Measurements from ENCODE around the gene CRYBG1.
"Not testable (repeated sequence)": the region's sequence is repeated elsewhere in the genome, so short reads cannot be mapped to it uniquely, and the experiment has no call there.

CRYBG1 gene

DNA sequence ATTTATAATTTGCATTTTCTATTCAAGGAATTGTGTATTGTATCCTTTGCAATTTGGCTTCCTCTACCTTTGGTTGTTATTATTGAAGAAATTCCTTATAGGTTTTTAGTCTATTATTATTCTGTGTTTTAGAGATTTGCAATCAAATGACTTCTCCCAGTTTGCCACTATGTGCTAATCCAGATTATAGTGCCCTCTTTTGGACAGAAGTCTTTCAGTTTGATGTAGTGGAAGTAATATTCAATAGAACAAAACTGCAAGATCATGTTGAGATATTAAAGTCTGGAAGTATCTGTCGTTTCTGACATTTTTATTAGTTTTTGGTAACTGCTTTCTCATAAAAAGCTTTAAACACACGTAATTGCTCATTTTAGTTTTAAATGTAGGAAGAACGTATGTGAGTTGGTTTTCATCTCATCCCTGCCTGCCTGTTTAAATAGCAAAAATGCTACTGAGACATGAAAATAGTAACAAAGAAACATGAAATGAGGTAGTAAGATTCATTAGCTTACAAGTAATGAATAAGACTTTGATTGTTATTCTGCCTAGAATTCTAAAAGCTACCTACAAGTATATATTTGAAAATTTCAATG, 195.9 kb downstream of the CRYBG1 start:
- peak; percentile 51 for DNase-seq

DNA sequence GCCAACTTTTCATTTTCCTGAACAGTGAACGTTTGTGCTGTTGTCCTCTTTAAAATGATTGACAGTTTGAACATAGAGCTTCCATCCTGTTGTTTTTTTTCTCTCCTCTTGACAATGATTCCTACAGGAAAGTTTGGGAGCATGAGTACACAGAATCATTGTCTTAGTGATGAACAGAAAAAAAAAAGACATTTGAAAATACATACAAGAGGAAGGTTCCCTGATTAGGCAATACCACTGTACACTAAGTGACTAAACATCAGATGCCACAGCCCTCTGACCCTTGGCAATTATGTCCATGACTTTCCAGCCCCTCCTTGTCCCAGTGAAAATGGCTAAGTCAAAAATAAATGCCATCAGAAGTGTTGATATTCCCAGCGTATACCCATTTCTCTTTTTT, 197.3 kb downstream of the CRYBG1 start:
- no peak for DNase-seq

DNA sequence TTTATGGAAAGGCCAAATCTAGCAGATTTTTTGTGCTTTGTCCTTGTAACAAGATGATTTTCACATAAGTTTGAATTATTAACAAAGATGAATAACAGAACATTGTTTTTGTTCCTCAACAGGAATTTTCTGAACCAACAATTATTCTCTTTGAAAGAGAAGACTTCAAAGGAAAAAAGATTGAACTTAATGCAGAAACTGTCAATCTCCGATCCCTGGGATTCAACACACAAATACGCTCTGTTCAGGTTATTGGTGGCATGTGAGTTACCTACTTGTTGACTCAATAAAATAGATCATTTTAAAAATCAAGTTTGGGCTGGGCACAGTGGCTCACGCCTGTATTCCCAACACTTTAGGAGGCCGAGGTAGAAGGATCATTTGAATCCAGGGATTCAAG, 197.8 kb downstream of the CRYBG1 start:
- DNase-seq: no peak

DNA sequence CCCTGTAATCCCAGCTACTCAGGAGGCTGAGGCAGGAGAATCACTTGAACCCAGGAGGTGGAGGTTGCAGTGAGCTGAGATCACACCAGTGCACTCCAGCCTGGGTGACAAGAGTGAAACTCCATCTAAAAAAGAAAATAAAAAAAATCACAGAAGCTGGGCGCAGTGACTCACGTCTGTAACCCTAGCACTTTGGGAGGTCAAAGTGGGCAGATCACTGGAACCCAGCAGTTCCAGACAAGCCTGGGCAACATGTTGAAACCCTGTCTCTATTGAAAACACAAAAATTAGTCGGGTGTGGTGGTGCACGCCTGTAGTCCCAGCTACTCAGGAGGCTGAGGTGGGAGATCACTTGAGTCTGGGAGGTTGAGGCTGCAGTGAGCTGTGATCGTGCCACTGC, 199.1 kb downstream of the CRYBG1 start:
- DNase-seq: not testable (repeated sequence)

DNA sequence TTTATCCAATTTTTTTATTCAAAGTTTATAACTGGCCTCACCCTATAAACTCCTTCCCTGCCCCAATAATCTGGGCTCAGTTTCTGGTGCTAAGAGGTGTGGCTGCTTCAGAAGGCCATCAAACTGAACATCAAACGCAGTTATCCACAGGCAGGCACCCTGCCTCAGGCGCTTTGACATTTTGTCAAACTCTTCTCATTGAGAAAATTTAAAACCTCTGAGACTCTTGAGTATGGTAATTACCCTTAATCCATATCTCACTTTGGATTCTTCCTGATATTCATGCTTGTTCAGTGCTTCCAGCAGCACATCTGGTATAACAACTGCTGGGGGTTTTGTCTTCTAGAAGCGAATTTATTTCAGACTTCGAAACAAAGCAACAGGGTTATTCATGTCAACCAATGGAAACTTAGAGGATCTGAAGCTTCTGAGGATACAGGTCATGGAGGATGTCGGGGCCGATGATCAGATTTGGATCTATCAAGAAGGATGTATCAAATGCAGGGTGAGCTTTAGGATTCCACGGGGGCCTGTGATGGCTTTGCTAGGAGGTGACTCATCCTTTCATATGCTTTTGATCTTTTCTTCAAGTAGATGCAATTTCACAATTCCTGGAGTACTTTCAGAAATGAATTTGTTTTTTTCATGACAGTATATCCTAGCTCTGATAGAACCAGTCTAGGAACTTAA, 200.6 kb downstream of the CRYBG1 start:
- peak; percentile 34 for DNase-seq

DNA sequence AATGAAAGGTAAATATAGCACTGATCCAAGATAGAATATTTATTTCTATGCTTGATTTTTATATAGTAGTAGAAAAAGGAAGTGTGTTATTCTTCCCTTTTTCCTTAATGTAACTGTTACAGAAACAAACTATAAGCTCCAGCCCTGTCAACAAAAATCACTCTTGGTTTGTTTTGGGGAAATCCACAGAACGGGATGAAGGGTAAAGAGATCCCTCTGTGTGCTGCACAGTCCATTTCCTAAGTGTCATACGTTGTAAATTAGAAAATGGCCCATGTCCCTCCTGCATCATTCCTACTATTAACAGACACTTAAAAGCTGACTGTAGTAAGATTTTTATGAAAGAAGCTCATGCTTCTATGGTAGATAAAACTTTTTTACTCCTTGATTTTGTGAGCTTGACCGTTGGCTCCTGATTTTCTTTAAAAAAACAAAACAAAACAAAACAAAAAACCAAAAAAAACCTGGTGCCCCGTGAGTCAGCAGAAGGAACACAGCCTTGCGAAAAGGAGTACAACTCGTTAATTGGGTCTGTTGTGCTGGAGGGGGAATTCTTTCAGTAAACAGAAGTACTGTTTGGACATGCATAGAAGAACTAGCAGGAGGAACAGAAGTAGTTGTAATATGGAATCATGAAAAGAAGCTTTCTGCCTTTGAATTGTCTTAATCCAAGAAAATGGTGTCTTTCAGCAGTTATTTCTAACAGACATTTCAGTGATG, 201.3 kb downstream of the CRYBG1 start:
- no peak for DNase-seq

DNA sequence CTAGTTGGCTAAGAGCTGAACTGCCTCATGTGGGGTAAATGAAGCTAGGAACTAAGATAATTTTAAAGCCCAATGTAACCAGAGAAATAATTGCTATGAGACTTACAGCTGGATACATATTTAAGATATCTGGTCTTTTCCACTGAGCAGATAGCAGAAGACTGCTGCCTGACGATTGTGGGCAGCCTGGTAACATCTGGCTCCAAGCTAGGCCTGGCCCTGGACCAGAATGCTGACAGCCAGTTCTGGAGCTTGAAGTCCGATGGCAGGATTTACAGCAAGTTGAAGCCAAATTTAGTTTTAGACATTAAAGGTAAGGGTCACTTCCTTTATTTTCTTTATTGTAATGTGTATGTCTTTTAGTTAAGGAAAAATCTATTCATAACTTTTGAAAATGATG, 203.1 kb downstream of the CRYBG1 start:
- DNase-seq: no peak

DNA sequence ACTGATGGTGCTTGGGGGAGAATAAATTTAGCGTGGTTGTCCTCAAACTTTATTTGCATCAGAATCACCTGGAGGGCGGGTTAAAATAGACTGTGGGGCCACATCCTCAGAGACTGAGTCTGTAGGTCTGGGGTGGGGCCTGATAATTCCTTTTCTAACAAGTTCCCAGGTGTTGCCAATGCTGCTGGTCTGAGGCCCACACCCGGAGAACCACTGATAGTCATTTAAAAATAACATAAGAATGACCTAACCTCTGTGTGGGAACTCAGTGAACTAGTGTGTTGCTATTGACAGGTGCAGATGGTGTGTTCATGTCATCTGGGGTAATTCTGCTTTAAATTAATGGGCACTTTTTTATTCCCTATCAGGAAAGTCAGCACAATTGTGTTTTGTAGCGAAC, 204.0 kb downstream of the CRYBG1 start:
- DNase-seq: no peak

DNA sequence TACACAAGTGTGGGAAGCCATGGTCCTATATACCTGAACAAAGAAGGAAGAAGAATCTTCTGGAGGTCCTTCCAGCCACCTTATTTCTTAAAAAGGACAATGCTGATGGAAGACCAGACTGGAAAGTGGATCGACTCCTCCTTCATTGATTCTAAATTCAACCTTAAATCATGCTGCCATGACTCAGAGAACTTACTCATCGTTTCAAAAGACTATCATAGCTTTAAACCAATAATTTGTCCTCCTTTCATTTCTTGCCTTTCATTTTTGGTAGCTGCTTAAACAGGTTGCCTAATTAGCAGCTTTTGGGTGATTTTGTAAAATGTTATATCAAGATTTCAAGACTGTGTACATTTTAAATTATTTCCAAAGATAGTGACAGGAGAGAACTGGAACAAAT, 208.0 kb downstream of the CRYBG1 start:
- no peak for DNase-seq

DNA sequence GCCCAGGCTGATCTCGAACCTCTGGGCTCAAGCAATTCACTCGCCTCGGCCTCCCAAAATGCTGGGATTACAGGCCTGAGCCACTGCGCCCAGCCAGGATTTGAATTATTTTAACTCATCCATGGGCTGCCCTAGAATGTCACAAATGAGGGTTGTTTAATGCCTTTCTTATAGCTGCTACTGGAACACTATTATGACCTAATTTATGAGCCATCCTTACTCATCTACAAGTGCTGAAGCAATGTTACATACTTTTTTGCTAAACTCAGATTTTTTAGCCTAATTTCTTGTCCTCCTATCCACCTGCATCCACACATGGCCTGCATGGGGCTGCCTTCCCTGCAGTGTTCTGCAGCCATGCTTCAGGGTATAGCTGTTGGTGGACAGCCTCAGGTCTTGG, 208.9 kb downstream of the CRYBG1 start:
- DNase-seq: no peak

DNA sequence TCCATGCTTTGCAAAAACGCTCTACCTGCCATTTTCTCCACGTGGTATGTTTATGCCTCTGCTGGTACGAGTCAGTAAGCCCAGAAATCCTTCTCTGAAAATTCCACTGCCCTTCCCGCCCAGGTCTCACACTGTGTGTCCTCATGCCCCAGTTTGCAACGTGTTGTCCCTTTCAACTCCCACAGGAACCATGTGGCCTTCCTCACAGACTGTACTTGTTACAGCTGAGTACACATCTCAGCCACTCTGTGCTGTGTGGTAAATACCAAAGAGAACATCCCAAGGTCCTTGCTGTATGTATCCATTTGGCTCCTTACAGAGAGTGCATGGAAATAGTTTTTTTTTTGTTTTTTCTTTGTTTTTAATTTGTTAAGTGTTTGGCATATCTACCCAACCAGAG, 211.9 kb downstream of the CRYBG1 start:
- no peak for DNase-seq

DNA sequence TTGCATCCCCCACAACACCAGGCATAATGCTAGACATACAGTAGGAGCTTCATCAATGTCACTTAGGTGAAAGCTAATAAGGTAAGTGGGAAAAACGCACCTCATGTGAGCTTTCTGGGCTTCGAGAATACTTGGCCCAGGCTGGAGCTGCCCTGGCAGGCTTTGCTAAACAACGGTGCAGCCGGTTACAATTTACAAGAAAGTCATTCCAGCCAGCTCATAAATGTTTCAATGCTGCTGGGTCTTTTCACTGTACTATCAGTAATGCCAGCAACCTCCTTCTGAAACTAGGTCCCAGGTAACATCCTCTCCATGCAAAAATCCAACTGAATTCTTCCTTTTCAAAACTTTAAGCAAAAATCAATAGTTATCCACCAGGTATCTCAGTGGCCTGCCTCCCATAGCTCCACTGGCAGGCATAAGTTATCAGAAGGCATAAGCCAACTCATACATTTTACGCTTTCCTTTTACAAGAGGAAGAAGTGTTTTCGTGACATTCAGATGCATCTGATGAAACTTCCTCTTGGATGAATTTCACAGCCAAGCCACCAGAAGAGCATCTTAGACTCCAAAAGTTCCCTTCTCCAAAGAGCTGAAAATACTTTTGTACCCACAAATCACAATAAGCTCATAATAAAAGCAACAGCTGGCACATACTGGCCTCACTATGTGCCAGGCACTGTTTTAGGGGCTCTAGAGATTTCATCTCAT, 212.5 kb downstream of the CRYBG1 start:
- DNase-seq: no peak

DNA sequence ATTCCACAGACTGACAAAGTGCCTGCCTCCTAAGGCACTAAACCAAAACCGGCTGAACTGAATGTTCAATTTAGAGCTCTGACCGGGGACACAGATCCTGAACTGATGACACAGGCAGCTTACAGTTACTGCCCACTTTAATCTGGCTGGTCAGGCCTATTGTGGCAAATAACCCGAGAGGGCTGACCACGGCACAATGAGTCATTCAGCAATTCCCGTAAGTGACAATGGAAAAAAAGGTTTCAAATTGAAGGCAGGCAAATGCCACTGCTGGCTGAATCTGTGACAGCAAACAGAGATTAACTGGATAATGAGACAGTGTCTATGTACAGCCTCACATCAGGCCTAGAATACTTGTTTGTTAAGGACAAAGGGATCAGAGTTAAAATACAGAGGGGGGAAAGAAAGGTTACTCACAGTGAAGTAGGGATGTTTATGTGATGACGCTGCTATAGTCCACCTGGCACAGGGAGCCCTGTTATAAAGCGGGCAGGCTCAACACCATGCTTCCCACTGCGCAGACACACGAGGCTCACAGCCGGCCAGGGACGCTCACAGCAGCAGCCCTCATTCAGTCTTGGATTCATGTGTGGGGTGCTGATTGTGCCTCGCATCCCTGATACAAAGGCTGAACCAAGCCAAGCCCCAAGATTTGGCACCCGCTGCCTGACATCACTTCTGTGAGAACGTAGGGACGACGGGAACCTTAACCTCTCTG, 214.4 kb downstream of the CRYBG1 start:
- DNase-seq: peak; percentile 62

DNA sequence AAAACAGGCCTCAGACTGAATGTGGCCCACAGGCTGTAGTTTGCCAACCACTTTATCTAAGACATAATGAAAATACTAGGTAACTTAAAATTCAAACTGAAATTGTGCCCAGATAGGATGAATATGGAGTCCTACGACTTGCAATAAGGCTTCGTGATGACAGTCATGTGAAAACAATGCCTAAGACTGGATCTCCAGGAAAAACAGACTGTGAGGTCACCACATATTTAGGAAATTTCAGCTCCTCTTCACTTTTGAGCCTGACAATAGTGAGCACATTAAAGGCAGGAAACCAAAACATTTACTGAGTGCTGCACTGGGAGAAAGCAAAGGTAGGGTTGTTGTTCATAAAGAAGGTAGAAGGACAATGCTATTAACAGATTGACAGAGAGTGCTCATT, 218.8 kb downstream of the CRYBG1 start:
- DNase-seq: no peak

DNA sequence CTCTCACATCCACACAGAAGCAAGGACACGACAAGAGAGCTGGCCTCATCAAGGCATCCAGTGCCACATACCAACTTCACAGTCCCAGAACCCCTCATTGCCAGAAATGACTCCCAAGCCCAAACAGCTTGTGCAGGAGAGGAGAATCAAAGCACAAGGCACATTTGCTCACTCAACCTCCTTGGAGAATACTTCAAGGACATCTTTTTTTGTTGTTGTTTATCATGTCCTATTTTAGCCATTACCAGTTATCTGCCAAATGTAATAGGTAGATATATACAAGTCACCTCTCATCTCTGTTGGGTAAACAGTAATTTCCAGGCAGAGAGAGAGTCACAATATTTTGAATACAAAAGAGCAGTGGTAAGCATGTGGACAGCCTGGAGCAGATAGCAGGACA, 221.0 kb downstream of the CRYBG1 start:
- no peak for DNase-seq

DNA sequence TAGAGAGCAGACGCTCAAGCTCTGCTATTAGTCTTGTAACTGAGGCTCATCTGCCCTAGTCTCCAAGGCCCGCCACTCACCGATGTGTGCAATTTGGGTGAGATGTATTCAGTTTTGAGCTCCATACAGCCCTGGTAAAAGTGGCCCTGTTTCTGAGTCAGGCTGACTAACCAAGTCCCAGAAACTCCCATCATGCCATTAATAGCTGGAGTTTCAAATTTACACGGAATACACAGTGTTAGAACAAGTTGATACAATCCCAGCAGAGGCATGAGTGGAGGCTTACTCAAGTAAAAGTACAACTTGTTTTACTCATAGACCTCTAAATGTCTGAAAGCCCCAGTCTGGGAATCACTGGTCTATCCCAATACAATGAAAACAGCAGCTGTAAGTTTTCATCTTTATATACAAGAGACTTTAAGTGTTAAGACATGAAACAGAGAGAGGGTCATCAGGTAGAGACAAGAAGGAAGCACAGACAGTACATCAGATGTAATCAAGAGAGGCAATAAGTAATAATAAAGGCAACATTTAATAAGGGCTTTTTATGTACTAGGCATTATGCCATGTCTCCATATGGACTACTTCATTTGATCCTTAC, 226.4 kb downstream of the CRYBG1 start:
- DNase-seq: no peak

DNA sequence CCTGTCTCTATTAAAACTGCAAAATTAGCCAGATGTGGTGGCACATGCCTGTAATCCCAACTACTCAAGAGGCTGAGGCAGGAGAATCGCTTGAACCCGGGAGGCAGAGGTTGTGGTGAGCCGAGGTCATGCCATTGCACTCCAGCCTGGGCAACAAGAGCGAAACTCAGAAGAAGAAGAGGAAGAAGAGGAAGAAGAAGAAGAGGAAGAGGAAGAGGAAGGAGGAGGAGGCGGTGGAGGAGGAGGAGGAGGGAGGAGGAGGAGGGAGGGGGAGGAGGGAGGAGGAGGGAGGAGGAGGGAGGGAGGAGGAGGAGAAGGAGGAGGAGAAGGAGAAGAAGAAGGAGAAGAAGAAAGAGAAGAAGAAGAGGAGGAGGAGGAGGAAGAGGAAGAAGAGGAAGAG, 228.4 kb downstream of the CRYBG1 start:
- DNase-seq: not testable (repeated sequence)

DNA sequence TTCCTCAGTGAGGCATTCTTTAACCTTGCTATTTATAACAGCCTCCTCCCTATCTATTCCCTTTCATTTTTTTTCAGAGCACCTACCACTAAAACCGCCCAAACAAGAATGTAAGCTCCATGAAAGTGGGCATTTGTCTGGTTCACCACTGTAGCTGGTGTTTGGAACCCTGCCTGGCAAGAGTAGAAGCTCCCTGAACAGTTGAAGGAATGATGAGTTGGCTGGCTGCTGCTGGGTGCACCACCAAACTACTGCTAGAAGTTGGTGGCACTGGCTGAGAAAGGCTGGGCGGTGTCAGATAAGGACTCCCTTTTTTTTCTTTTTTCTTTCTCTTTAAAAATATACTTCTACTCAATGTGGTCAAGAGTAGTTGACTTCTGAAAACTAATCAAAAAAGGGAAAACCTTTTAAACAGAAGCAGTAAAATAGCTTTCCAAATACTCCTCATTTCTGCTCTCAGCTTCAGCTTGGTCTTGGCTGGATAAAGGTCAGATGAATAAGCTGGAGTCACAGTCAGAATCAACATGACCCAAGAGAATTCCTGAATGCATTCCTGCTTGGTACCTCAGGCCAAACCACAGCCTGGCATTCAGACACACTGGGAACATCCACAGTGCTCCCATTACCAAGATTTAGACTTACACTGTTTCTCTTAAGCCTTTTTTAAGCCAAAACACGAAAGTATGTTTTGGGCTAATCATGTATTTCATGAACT, 230.8 kb downstream of the CRYBG1 start:
- peak; percentile 88 for DNase-seq

DNA sequence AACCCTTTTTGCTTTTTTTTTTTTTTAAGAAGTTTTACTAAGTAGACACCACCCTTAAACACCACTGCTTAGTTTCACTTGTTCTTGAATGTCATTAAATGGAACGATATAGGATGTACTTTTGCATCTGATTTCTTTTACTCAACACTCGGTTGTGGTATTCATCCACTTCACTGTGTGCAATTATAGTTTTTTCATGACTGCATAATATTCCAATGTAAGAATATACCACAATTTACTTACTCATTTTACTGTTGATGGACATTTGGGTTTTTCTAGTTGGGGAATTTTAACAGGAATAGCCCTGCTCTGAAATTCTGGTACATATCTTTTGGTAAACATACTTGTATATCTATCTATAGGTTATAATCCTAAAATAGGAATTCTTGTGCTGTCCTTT, 238.9 kb downstream of the CRYBG1 start:
- DNase-seq: no peak

DNA sequence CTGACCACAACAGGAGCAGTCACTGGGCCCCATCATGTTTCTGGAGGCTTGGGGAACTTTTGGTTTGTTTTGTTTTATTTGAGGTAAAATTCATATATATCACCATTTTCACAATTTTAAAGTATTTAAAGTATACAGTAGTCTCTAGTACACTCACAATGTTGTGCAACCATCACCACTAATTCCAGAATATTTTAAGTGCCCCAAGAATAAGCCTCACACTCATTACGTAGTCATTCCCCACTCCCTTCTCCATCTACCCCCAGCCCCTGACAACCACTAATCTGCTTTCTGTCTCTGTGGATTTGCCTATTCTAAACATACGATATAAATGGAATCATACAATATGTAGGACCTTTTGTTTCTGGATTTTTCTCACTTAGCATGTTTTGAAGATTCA, 239.8 kb downstream of the CRYBG1 start:
- DNase-seq: peak; percentile 31

DNA sequence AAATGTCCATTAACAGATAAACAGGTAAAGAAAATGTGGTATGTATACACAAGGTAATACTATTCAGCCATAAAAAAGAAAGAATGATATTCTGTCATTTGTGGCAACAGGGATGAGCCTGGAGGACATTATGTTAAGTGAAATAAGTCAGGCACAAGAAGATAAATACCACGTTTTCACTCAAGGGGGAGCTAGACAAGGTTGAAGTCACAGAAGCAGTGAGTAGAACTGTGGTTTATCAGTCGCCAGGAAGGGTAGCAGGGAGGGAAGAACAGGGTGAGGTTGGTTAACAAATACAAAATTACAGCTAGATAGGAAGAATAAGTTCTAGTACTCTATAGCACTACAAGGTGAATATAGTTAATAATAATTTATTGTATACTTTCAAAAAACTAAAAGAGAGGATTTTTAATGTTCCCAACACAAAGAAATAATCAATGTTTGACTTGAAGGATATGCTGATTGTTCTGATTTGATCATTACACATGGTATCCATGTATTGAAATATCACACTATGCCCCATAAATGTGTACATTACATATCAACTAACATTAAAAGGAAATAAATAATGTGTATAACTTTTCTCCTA, 247.7 kb downstream of the CRYBG1 start:
- peak; percentile 53 for DNase-seq
